GM12801 (cell line): ENCODE measurements around the gene FYCO1.

Experiments used
- TF ChIP-seq, protein P1 (sequence below): IDR thresholded peaks from one replicate; pipeline ENCODE4 v1.5.1; 2011; ENCODE audit warnings: control low read depth; ENCODE audit not compliant: insufficient read length; ENCODE audit errors: extremely low read depth

The FYCO1 gene

DNA sequence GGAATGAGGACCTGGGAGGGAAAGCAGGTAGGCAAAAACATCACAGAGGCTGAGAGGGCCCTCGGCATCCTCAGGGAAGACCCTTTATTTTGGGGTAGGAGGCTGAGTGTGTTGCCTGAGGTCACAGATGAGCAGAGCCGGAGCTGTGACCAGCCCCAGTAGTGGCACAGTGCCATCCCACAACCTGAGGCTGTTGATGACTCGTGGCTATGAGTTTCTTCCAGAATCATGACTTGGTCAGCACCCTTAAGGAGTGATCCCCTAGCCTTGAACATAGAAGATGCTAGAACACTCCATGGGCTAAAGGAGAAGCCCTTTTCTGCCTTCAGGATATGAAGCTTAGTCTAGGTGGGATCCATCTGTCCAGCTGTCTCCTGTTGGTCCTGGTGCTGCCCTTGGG lies 71.9 kb downstream of the FYCO1 start:
- TF ChIP-seq, protein P1, sequence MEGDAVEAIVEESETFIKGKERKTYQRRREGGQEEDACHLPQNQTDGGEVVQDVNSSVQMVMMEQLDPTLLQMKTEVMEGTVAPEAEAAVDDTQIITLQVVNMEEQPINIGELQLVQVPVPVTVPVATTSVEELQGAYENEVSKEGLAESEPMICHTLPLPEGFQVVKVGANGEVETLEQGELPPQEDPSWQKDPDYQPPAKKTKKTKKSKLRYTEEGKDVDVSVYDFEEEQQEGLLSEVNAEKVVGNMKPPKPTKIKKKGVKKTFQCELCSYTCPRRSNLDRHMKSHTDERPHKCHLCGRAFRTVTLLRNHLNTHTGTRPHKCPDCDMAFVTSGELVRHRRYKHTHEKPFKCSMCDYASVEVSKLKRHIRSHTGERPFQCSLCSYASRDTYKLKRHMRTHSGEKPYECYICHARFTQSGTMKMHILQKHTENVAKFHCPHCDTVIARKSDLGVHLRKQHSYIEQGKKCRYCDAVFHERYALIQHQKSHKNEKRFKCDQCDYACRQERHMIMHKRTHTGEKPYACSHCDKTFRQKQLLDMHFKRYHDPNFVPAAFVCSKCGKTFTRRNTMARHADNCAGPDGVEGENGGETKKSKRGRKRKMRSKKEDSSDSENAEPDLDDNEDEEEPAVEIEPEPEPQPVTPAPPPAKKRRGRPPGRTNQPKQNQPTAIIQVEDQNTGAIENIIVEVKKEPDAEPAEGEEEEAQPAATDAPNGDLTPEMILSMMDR, result no peak

DNA sequence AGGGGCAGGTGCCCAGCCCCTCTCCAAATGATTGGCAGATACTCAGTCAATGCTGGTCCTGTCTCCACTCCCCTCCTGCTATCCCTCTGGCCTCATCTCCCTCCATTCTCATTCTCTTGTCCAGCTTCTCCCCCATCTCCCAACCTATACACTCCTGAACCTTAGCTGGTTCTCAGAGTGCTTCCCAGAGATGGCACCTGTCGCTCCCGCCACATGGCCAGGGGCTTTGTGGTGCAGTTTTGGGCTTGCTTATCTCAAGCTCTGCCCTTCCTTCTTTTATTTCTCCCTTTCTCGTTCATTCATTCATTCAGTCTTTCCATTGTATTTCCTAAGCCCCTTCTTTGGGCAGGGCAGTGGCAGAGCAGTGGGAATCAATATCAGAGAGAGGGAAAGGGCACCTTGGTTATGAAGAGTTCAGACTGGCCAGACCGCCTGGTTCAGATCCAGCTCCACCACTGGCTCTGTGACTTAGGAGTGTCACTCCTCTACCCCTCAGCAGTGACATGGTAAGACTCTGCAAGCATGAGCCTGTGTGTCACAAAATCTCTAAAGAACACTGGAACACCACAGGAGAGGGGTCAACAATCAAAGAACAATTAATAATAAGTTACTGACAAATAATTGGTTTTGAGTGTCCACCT lies 72.6 kb downstream of the FYCO1 start:
- TF ChIP-seq, protein P1, result no peak

DNA sequence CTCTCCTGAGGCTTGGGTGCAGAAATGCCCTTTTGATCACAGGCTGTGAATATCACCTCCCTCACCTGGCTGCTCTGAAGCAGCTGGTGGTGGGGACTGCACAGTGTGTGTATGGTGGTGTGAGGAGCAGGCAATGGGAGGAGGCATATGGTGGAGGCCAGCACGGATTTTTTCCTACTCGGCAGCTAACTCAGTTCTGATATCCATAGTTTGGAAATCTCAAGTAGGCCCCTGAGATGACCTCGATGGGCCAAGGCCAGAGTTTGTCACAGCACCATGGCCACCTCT lies 73.6 kb downstream of the FYCO1 start:
- TF ChIP-seq, protein P1, result no peak

DNA sequence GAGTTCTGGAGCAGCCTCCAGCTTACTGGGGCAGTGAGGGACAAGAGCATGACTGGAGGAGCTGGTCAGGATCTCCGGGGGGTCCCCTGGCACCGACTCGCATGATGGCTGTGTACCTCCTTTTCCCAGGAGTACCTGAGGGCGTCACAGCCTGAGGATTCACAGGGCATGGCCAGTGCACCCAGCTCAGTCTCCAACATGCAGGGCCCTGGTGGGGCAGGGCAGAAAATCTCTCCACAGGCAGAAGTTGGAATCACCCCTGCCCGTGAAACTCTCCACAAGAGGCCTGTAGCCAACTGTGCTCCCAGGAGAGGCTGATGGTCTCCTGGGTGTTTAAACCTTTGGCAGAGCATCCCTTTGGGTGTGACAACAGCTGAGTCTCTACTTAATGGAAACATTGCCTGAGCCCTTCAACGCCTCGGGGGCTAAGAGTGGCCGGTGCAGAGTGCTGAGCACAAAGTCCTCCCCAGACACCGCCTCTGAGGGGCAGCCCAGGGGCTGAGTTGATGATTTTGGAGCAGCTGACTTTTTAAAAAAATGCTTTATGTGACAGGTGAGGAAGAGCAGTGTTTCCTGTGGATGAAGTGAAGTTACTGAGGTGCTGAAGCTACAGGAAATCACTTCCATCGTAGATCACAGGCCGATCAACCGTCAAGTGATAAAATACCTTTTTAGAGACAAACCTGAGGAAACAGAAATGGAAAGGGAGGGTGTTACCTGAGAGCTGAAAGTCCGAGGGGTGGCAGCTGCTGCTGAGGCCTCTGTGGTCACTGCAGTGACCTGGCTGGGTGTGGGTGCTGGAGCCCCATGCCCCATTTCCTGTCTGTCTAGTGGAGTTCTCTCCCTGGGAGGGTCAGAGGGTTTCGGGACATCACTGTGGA lies 74.2 kb downstream of the FYCO1 start:
- TF ChIP-seq, protein P1, result no peak

DNA sequence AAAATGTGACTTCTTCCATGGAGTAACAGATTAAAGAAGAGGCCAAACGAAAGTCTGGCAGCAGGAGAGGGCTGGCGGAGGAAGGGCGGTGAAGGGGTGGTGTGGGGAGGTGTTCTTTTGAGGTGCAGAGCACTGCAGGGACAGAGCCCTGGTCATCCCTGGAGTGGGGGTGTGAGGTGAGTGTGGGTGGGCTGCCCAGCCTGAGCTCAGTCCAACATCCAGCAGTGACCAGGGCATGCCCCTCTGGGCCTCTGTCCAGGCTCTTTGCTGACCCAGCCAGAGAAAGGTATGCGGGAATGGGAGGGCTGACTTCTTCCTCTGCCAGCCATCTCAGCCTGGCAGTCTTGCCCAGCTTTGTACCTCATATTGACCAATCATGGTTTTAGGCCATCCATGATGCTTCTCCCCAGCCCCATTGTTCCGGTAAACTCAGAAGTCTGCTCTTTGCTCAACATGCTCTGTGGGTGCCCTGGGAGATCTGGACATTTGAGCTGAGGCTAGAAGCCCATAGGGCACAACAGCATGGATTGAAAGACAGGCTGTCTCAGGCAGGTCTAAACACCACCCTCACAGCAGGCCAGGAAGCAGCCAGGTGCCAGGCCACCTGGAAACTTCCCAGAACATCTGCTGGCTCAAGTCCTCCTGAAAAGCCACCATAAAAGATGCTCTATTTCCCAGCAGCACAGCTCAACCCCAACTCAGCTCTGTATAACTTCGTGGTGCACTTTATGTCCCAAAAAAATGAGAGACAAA lies 78.3 kb downstream of the FYCO1 start:
- TF ChIP-seq, protein P1, result no peak

DNA sequence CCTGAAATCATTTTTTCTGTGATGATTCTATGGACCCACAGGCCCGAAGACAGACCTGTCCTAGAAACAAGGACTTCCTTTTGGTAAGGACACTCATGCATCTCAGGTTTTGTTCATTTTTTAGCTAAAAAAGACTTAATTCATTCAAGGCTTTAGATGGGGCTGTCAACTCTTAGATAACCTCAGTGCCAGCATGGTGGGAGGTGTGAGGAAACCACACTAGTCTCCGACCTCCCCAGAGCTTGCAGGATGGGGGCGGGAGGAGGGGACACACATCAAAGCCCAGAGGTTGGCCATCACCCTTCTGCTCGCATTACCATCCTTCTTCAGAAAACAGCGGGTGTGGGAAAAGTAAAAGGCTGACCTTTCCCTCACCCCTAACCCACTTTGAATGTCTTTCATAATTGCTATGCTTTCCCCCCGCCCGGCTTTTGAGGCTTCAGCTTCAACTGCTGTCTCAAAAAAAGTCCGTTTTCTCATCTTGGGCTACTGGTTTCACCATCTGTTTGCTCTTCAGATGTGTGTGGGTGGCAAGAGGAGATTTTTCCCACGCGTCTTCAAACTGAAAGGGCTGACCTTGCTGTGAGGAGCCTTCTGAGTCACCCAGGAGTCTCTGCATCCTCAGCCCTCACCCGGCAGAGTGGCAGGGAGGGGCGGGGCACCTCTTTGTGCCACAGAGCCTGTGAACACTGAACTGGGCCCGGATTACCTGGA lies 79.9 kb downstream of the FYCO1 start:
- TF ChIP-seq, protein P1, result no peak

DNA sequence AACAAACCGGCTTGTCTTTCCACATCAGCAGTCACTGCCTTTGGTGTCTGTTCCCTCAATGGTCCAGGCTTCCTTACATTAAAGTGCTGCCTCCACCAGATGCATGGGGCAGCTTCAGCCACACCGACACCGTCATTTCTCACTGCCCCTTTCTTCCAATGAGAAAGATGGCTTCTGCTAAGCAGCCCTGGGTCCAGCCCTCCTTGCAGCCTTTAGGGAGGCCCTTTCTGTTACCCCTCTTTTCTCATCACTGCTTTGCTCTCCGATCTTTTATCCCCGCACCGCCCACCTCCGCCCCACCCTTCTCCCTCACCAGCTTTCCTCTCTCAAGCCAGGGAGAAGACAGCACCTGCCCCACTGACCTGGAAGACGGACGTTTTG lies 80.6 kb downstream of the FYCO1 start:
- TF ChIP-seq, protein P1, result no peak
